ENCODE data around the gene BRD3OS.

Gene BRD3OS

DNA sequence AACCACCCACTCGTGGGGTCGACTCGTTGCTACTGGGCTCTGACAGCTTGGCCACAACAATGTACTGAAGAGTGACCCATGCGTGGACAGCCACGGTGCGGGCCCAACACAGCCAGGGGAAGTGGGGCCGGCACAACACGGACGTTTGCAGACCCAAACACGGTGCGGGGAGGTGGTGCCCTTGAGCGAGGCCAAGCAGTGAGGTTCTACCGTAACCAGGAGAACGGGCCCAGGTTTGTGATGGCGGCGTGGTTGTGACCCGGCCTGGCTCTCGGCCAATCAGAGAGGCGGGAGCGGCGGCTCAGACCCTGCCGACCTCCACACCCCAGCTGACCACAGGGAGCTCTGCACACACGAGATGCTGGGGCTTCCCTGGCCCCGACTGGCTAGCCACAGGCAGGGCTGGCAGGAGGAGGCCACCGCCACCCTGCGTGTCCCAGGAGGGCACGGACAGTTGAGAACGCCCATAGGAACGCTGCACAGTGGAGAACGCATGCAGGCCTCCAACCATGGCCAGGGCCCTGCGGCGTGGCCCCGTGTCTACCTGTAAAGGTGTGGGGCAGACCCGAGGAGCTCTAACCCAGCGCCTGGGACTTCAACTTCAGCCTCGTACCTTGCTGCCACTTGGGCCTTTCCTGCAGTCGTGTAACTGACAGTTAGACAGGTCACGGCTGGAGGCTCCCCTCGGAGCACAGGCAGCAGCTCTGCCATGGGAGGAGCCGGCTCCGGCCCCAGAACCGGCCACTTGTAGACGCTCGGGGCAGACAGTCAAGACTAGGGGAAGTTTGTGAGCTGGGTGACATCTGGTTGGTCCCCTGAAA, 28.9 kb downstream of the BRD3OS start:
- DNase-seq: no peak

DNA sequence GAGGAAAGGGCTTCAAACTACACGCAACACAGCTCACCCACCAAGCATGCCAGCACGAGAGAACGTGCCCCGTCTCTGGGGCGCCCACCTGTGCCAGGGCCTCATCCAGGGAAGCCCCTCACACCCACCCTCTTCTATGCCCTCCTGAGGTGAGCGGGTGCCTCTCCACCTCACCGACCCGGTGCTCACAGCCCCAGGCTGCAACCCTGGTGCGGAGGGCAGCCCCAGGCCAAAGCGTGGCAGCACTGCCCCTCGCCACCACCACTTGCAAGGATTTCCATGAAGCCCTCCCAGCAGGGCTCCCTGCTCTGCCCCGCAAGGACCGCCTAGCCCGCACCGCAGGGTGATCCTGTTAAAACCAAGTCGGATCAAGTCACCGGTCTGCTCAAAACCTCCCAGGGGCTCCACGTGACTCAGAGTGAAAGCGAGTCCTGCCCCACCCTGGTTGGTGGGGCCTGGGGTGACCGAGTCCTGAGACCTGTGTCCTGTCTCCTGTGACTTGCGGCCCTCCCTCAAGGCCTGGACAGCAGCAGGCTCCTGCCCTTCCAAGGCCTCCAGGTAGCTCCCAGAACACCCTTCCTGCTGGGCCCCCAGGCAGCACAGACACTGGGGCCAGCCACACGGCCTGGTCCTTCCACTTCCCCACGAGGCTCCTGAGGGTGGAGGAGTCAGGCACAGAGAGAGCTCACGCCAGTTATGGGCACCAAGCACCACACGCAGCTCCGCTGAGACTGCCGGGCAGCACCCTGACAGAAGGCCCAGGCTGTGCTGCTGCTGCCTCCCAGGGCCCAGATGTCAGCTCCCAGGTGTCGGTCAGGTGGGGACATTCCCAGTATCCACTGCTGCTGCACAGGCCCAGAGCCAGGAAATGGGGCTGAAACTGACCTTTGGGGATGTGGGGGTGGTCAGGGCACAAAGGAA, 29.9 kb downstream of the BRD3OS start:
- DNase-seq: peak in 1 of 2 donors; percentile 21

DNA sequence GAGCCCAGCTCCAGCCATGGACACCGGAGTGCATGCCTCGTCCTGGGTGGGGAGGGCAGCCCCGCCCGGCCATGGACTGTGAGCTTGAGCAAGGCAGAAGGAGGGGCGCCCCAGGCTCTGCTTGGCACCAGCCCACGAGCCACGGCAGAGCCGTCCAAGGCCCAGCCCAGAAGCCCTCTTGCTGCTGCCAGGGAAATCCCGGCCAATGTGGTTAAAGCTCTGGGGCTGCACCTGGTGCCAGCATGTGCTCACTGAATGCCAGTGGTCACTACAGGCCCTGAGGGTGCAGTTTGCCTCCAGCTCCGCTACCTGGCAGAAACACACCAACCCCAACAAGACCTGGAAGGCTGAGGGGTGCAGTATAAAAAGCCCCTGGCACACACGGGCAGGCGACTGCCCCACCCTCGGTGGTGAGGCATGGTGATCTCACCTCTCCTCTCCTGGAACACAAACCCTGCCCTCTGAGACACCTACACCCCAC, 30.7 kb downstream of the BRD3OS start:
- peak in 1 of 2 donors; percentile 16 for DNase-seq

DNA sequence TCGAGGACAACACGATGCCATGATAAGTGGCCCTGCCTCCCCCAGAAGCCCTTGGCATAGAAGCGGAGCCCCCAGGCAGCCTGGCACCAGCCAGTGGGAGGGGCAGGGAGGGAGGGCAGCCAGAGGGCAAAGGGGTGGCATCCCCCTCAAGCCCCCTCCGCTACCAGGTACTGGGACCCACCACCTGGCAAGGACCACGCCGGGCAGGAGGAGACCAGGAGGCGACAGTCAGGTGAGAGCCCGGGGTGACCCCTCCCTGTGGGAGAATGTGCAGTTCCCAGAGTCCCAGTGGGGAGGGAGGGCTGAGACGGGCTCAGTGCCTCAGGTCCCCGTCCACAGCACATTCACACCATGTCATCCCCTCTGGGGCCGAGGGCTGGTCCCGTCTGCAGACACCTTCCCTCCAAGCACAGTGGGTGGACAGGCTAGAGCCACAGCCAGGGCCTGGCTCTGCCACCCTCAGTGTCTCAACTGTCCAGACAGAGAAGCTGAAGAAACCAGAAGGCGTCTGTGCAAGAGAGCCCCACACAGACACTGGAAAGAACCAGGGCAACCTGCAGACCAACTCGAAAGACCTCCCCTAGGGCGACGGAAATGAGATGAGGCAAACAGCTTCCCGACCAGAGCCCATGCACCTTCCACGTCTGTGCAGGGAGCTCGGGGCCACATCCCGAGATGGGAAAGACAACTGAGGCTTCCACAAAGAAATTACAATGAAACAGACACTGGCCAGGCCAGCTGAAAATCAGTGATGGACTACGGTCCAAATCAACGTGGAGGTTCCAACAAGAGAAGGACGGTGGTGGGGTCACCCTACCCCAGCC, 31.4 kb downstream of the BRD3OS start:
- no peak for DNase-seq

DNA sequence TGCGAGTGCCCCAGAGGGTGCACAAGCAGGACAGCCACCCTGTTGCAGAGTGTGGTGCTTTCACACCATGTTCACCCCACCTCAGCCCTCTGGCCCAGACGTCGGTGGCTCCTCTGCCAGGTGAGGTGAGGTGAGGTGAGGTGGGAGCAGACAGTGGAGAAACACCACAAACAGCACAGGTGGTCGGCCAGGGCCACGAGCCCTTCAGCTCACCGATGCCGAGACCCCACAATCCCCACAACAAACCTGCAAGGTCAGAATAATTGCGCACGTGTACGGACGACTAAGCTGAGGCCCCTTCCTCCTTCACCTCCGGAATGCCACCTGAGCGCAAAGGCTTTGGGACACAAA, 32.0 kb downstream of the BRD3OS start:
- no peak for DNase-seq

DNA sequence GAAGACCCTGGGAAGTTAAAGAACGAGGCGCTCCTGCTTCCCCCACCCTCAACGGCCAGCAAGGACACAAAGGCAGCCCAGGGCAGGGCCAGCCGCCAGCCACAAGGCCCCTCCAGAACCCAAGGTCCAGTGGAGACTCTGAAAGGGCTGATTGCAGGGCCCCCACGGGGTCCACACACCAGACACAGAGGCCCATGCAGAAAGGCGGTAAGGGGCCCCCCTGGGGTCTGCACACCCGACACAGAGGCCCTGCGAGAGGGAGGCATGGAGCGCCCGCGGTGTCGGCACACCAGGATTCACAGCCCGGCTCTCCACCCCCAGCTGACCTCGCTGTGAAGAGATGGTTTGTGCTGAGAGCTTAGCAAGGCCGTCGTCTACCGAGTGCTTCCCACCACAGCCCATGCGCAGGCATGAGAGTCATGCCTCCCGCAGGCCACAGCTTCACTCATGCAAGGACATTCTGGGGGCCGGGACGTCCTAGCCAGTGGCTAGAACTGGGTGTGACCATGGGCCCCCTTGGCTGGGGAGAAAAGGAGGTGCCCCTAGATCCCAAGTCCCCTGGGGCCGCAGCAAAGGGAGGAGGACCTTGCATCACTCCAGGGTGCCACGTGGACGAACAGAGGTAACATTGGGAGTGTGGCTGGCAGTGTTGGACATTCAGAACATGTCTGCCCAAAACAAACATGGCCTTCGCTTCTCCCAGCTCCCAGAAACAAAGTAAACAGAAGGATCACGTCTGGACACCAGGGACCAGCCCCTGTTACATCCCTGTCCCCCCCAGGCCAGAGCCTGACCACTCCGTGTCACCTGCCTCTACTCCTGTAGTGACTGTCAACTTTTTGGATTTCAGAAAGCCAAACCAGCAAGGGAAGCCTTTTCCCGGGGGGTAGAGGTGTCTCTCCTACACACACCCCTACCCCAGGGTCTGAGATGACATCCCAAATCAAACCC, 32.7 kb downstream of the BRD3OS start:
- no peak for DNase-seq

DNA sequence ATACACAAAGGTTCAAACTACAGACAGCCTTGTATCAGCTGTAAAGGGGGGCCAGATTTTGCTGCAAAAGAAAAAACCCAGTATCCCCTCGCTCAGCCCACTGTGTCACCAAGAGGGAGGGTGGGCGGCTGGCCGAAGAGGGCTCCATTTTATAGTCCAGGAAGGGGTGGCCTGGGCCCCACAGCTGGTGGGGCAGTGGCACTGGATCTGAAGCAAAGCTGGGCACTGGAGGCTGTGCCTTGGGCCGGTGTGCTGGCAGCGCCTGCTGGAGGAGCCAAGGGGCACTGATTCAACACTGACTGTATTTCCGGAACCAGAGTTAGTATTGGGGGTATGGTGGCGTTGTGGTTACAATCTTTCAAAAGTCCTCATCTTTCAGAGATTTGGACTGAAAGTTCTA, 33.4 kb downstream of the BRD3OS start:
- no peak for DNase-seq

DNA sequence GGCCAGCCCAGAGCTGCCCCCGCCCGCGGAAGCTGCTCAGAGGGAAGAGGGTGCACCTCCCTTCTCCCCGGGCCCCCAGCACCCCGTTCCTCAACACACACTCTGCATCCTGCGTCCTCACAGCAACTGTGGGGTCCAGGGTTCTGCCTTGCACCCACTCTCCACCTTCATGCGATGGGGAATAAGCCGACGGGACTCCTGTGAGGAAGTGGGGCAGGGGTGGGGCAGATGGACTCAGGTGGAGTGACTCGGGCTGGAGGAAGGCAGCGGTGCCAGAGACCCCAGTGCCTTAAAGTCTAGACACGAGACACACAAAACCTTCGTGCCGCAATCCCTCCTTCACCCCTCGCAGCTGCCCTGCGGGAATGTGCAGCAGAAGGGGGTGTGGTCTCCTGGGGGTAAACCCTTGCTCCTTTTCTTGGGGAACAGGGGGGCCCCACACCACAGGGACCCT, 33.9 kb downstream of the BRD3OS start:
- no peak for DNase-seq

DNA sequence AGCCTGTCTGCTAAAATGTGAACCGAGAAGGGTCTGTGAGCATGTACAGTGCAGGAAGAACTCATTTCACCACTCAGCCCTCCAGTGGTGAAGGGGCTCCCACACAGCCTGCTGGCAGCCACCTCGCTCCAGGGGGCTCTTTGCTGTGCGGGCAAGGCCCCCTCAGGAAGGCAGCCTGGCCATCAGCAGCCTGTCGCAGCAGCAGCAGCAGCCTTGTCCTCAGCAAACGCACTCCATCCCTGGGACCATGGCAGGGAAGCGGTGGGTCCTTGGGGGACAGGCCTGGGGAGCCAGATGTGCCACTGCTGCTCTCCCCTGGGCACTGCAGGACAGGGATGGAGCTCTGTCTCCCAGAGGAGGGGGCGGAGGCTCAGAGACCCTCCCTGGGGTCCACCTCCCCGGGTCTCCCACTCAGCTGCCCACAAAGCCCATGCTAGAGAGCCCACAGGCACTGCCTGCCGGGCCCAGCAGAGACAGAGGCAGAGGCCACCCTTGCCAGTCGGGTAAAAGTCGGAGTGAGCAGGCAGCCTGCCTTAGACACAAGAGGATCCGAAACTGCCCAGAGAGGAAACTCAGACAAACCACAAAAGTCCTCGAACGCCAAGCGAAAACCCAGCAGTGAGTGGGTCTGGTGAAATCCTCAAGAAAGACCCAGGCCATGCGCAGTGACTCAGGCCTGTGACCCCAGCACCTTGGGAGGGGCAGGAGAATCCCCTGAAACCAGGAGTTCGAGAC, 34.5 kb downstream of the BRD3OS start:
- peak; percentile 94 to 96 for DNase-seq

DNA sequence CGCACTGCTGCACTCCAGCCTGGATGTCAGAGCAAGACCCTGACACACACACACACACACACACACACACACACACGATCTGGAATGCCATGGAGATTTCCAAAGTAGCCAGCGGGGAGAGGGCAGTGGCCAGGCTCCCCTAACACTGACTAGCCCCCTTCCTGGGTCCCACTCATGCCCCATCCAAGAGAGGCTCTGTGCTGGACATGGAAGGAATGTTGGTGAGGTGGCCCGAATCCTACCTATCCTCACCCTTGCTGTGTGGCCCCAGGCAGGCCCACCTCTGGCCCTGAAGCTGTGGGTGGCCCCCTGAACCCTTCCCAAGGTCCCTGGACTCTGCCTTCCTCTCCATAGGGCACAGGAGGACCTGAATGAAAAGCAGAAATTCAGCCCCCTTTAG, 35.3 kb downstream of the BRD3OS start:
- no peak for DNase-seq

DNA sequence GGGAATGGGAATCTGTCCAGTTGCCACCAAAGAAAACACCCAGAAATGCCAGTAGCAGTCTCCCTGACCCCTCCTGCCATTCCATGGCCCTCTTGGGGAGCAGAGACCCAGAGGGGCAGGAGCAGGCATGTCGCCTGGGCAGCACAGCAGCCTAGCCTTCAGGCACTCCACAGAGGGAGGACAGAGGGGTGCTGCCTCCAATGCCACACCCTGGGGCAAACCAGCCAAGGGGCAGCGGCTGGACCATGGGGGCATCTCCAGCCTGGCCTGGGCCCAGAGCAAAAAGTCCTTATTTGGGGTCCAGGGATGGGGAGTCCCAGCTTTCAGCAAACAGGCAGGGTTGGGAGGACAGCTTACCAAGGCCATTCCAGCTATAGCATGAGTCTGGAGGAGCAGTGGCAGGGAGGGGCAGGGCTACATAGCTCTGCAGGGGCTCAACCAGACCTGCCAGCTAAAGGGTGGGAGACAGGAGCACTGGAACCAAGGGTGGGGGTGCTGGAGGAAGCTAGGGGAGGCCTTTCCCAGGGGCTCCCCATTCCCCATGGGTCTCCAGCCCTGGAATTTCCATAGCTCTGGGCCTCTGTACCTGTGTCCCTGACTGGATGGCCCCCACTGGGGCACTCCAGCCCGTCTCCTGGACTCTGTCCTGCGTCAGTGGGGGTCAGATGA, 35.9 kb downstream of the BRD3OS start:
- DNase-seq: no peak

DNA sequence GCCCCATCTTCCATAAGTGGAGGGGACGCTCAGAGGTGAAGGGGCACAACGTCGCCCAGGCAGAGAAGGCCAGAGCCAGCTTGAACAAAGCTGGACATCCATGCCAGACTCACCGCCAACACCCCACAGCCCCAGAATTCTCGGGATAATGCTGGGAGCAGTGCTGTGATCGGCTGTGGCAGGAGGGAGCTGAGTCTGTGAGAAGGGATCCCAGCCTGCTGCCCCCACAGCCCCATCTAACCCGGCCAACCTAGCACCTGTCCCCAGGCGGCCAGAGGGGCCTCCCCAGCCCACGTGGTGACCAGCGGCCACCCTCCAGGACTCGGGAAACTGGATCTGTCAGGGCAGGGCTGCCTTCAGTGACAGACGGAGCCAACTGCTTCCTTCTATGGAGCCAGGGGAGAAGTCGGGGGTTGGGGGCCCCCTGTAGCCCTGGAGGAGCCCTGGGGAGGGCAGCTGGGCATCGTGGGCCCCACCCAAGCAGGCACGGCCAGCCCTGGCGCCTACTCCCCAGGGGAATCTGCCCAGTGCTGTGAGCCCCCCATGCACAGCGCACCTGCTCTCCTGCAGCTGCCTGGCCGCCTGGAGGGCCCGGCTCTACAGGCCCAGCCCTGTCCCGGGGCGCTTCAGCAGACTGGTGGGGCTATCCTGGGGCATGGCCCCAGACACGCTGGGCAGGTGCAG, 36.5 kb downstream of the BRD3OS start:
- DNase-seq: no peak

DNA sequence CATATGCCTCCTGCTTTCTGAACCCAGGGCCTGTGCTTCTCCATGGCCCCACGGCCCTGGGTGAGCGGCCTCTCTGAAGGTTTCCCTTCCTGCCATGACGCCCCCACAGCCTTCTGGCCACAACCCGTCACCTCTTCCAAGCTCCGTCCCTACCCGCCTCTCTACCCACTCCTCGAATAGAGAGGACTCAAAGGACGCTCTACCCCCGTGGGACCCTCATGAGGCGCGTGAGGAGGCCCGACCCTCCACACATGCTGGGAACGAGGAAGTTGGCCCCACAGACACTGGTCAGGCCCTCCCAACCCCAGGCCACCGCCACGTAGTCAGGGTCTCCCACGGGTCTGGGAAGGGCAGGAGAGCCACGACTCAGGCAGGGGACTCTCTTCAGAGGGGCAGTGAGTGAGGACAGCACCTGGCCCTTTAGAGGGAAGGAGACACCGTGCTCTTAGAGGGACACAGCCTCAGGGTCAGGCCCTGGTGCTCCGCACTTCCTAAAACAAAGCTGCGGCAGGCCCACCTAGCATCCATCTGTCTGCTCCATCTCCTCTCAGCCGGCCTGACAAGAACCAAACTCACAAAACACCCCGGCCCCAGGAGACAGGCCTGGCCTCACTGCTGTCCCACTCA, 37.3 kb downstream of the BRD3OS start:
- peak in 1 of 2 donors; percentile 8 for DNase-seq

DNA sequence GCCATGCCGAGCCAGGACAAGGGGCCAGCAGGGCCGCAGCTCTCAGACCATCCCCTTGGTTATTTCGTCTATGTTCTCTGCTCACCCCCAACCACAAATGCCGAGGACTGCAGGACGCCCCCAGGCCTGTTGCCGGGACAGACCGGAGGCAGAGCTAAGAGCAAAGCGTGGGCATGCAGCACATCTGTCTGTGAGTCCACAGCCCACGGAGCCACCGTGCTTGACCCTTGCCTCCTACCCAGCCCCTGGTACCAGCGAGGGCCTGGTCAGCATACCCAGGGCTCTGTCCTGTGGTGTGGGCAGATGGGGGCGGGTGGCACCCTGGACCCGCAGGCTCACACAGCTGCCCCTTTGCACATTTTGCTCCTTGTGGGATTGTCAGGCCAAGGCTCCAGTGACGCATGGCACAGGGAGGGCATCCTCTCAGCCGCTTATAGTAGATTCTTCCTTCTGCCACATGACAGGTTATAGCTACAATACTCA, 37.8 kb downstream of the BRD3OS start:
- DNase-seq: no peak

DNA sequence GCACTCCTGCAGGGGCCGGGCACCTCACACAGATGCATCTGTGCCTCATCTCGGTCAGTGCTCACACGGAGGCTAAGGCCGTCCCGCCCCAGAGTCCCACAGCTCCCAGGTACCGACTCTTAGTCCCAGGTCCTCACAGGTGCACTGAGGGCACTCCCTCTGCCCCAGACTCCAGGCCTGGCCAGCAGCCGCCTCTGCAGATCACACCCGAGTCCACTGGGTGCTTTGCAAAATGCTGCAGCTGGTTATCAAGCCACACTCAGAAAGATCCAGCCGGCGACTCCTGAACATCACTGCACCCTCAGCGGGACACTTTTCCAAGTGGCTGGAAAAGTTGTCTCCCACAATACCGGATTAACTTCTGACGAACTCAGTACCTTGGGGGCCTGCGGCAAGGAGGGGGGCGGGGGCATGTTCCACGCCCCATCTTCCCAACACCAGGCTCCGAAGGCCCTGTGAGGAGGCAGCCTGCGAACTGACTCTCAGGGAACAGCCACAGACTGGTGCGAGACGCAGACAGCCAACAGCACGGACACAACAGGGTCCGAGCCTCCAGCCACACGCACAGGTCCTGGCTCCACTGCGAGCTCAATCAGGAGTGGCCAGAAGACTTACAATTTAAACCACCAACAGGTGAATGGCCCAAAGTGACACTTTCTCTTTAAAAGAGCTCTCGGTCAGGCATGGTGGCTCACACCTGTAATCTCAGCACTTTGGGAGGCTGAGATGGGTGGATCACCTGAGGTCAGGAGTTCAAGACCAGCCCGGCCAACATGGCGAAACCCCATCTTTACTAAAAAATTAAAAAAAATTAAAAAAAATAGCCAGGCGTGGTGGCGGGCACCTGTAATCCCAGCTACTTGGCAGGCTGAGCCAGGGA, 38.5 kb downstream of the BRD3OS start:
- no peak for DNase-seq

DNA sequence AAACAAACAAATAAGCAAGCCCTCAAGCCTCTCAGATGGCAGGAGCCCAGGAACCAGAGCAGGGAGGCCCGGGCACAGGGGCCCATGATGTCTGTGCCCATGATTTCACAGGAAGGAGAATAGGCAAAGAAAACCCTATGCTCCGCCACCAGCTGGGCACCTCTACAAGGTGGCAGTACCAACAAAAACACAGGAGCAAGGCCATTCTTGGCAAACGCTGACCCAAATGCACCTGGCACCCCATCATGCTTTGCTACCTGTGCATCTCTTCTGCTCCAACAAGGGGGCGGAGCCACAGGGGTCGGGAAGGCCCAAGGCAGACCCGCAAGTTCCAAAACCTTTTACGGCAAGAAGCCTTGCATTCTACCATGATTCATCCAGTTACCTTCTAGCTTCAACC, 39.4 kb downstream of the BRD3OS start:
- DNase-seq: no peak

DNA sequence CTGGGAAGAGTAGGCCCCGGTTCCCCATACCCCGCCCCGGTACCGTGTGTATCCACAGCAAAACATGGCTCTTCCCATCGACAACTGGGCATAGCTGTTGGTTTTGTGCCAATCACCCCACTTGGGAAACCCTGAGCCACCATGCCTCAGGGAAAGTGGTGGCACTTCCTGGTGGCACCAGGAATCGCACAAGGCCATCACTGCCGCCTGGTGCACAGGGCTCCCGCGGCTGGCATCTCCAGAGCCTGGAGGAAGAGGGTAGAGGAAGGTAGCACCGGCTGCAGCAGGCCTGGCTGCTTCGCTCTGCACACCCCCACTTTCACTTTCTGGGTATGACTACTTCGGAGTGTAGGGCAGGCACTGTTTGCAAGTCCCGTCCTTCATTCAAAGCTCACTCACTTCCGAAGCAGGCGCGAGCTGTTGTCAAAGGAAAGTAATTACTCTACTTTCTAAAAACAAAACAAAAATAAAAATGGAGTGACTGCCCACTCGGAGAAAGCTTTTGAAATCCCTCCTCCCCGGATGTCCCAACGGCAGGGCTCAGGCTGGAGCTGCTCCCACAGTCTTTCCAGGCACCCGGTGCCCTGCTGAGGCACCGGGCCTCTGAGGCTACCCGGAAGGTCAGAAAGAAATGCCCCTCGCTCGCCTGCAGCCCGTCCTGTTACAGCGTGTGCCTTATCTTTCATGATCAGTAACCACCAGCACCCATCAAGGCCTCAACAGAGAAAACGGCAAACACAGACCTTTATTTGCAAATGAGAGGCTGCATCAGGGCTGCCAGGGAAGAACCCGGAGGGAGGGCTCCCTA, 40.5 kb downstream of the BRD3OS start:
- DNase-seq: peak; percentile 42 to 61
